K562 (cell line): Measurements from ENCODE around the gene NR2F2. TPM values are rescaled to one million over a fixed set of nuclear protein-coding genes. Genes with fewer than 3 reads are reported as not detected.

Source experiments
- ARID4B ChIP-seq: sonication (generic); formaldehyde crosslinking; IDR thresholded peaks from 2 replicates; pipeline ENCODE4 v1.8.0; 2022; ENCODE audit warnings: mild to moderate bottlenecking, missing genetic modification reagents
- ARNT ChIP-seq, 2 experiments: fragments of 450-650 bp; IDR thresholded peaks; 2 replicates each; pipeline ENCODE4 v1.6.1; 2016; ENCODE audit warnings: mild to moderate bottlenecking in 1 of 2
- CBFA2T3 ChIP-seq: fragments of 450-650 bp; IDR thresholded peaks from 2 replicates; pipeline ENCODE4 v1.6.1; 2017
- CEBPB ChIP-seq: fragments of 450-650 bp; IDR thresholded peaks from 2 replicates; pipeline ENCODE4 v1.6.1; 2016; ENCODE audit warnings: missing genetic modification characterization, missing compliant biosample characterization
- CEBPG ChIP-seq, 3 experiments: fragments of 200-800 bp in 1 of 3; sonication (Bioruptor generic) in 1 of 3; sonication (generic) in 1 of 3; formaldehyde crosslinking in 1 of 3; IDR thresholded peaks in 2 of 3; conservative IDR thresholded peaks in 1 of 3; 2 replicates each; pipeline versions ENCODE4 v1.6.1 to v1.8.0; 2016 to 2022; ENCODE audit warnings: missing compliant biosample characterization in 2 of 3, missing genetic modification characterization in 2 of 3, mild to moderate bottlenecking in 1 of 3, missing genetic modification reagents in 1 of 3
- CREB3L1 ChIP-seq: fragments of 450-650 bp; IDR thresholded peaks from 2 replicates; pipeline ENCODE4 v1.6.1; 2014; ENCODE audit warnings: low read depth, mild to moderate bottlenecking, moderate library complexity, borderline replicate concordance
- EWSR1 ChIP-seq: fragments of 450-650 bp; IDR thresholded peaks from 2 replicates; pipeline ENCODE4 v1.6.1; 2018; ENCODE audit warnings: borderline replicate concordance, mild to moderate bottlenecking, low read depth, moderate library complexity; ENCODE audit not compliant: partially characterized antibody
- GABPA ChIP-seq: fragments of 200-800 bp; sonication (Bioruptor generic); conservative IDR thresholded peaks from 2 replicates; pipeline ENCODE4 v1.6.1; 2016; ENCODE audit warnings: low read depth, missing genetic modification characterization, missing compliant biosample characterization
- HDGF ChIP-seq: fragments of 450-650 bp; IDR thresholded peaks from 2 replicates; pipeline ENCODE4 v1.6.1; 2016
- HMGN3 ChIP-seq: IDR thresholded peaks from 2 replicates; pipeline ENCODE4 v1.6.1; 2011; ENCODE audit warnings: borderline replicate concordance, low read depth, mild to moderate bottlenecking, mixed read lengths, low read length; ENCODE audit not compliant: insufficient read length; ENCODE audit errors: extremely low read depth
- HNRNPH1 ChIP-seq: fragments of 200-400 bp; formaldehyde crosslinking; optimal IDR thresholded peaks from 2 replicates; pipeline ENCODE3; 2017; ENCODE audit warnings: low read depth, mild to moderate bottlenecking, low read length, moderate library complexity
- KAT7 ChIP-seq: sonication (generic); formaldehyde crosslinking; IDR thresholded peaks from 2 replicates; pipeline ENCODE4 v1.8.0; 2022; ENCODE audit warnings: missing genetic modification reagents, mild to moderate bottlenecking, borderline replicate concordance
- KLF10 ChIP-seq: fragments of 250-450 bp; sonication (Bioruptor Pico); IDR thresholded peaks from 2 replicates; pipeline ENCODE4 v1.6.1; 2021; ENCODE audit warnings: matching md5 sums
- PML ChIP-seq: IDR thresholded peaks from 2 replicates; pipeline ENCODE4 v1.6.1; 2012; ENCODE audit warnings: low read length, inconsistent platforms
- RBBP5 ChIP-seq: fragments of 200-600 bp; sonication (generic); IDR thresholded peaks from 2 replicates; pipeline ENCODE4 v1.6.1; 2012; ENCODE audit warnings: borderline replicate concordance, mild to moderate bottlenecking, low read length, control low read depth, inconsistent platforms; ENCODE audit not compliant: insufficient read depth, poor library complexity, severe bottlenecking
- SMARCA5 ChIP-seq: fragments of 450-650 bp; IDR thresholded peaks from 2 replicates; pipeline ENCODE4 v1.6.1; 2016
- STAT5B ChIP-seq: fragments of 250-450 bp; sonication (Bioruptor Pico); IDR thresholded peaks from 2 replicates; pipeline ENCODE4 v1.8.0; 2021; ENCODE audit warnings: mild to moderate bottlenecking, inconsistent platforms
- TAF7 ChIP-seq: fragments of 450-650 bp; IDR thresholded peaks from 2 replicates; pipeline ENCODE4 v1.6.1; 2016; ENCODE audit warnings: missing genetic modification characterization, missing compliant biosample characterization
- TEAD4 ChIP-seq, 2 experiments: sonication (generic) in 1 of 2; formaldehyde crosslinking in 1 of 2; IDR thresholded peaks; 2 replicates each; pipeline versions ENCODE4 v1.6.1 to v1.8.0; 2012 to 2022; ENCODE audit warnings: borderline replicate concordance in 1 of 2, inconsistent platforms in 1 of 2, low read length in 1 of 2, mild to moderate bottlenecking in 1 of 2, missing genetic modification reagents in 1 of 2
- THAP7 ChIP-seq: fragments of 250-450 bp; sonication (Bioruptor Pico); IDR thresholded peaks from 2 replicates; pipeline ENCODE4 v1.5.0; 2021
- ZNF253 ChIP-seq: fragments of 250-450 bp; sonication (Bioruptor Pico); conservative IDR thresholded peaks from 2 replicates; pipeline ENCODE4 v1.6.1; 2021; ENCODE audit warnings: mild to moderate bottlenecking
- polyA plus RNA-seq, 8 experiments: library from polyadenylated mRNA; depleted of rRNA in 4 of 8; stranded (reverse) in 5 of 8; unstranded in 3 of 8; fragments of >200 nt; fragmentation: Nextera tagmentation in 2 of 8; fragmentation: Illumina TruSeq in 1 of 8; extraction: Ambion mirVana in 2 of 8; extraction: Trizol in 1 of 8; gene quantifications; 2 replicates each; pipeline versions ENCODE4 v1.2.1 to v1.2.3, GENCODE V29; 2011 to 2014; ENCODE audit warnings: inconsistent platforms in 1 of 8, missing spikeins in 1 of 8
- total RNA-seq, 7 experiments: library from RNA; depleted of rRNA in 6 of 7; stranded (reverse); fragments of >200 nt in 6 of 7; fragmentation: Illumina TruSeq in 2 of 7; extraction: Trizol in 2 of 7; gene quantifications; 2 replicates each; pipeline versions ENCODE4 v1.2.1 to v1.2.3, GENCODE V29; 2011 to 2021; ENCODE audit warnings: low replicate concordance in 1 of 7

Gene NR2F2
- total and polyA plus RNA-seq, 9 of the 15 experiments (the other 6 are each of a cell fraction or from before 2014, with no cell fraction given) = 6.0 to 51.8 (median 11.1) TPM

GRCh38 chr15:96330450-96331143 lies at the start of gene NR2F2 (continued):
- TF ChIP-seq THAP7 (no peak), SMARCA5 (0 out of 2 replicates have a peak, but pooled peaks have one; percentile 23), CBFA2T3 (peak; percentile 33; the same call in 1 of the 2 replicates), RBBP5 (peak; percentile 50), HDGF (peak; percentile 77; the same call in 1 of the 2 replicates), ARID4B (no peak), STAT5B (no peak), HMGN3 (peak; percentile 36), ARNT (IDR thresholded peaks at IDR 0.05) (peak in 1 of 2 experiments; percentile 75; a peak in 3 of 4 replicates), KLF10 (CRISPR knock-in tag) (no peak), HNRNPH1 (no peak), CREB3L1 (no peak), PML (peak; percentile 62; the same call in 1 of the 2 replicates), KAT7 (CRISPR knock-in tag) (no peak), GABPA (0 out of 2 replicates have a peak, but pooled peaks have one; percentile 24), EWSR1 (no peak), CEBPB (tag) (no peak), TAF7 (tag) (peak; percentile 58; the same call in 1 of the 2 replicates), ZNF253 (CRISPR knock-in tag) (no peak), TEAD4 (IDR thresholded peaks at IDR 0.05; ENCODE audit: low read length) (no peak; the same call in 1 of the 2 replicates), TEAD4 (CRISPR knock-in tag; IDR thresholded peaks at IDR 0.05; ENCODE audit: borderline replicate concordance) (no peak), CEBPG (CRISPR knock-in tag; IDR thresholded peaks at IDR 0.05) (no peak), CEBPG (tag; conservative IDR thresholded peaks at IDR 0.05 in 1 of 2, IDR thresholded peaks at IDR 0.05 in 1 of 2) (no peak)
